Effector CD8-positive, alpha-beta T cell (primary cell): ENCODE measurements around the gene ANKRD24.
"Not testable (repeated sequence)": the region's sequence is repeated elsewhere in the genome, so short reads cannot be mapped to it uniquely, and the experiment has no call there.

Source experiments
- DNase-seq: peaks from one replicate; lab custom pipeline; 2025; lab: John Stamatoyannopoulos, UW

The ANKRD24 gene

GRCh38 chr19:4197625-4198466 lies 15.4 kb downstream of the ANKRD24 start:
- DNase-seq, result no peak

DNA sequence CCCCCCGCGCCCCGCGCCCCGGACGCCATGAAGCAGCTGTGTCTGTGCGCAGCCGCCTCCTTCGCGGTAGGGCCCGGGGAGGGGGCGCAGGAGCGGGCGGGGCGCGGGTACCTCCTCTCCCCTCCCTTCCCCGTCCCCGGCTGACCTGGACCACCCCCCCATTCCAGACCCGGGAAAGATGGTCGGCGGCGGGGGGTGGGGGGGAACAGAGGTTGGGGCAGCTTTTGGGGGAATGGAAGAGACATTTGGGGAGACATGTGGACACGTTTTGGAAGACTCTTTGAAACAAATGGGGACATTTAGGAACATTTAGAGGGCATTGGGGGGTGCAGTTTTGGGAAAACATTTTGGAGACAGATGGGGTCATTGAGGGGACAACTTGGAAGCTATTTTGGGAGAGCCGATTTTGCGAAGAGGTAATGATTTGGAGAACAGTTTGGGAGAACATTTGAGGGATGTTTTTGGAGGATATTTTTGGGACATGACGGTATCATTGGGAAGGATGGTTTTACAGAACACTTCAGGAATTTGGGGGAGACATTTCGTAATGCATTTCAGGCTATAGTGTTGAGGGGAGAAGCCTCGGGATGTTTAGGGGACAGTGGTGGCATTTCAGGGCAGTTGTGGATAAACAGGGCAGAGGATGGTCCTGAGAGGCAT lies 16.1 kb downstream of the ANKRD24 start:
- no peak for DNase-seq

DNA sequence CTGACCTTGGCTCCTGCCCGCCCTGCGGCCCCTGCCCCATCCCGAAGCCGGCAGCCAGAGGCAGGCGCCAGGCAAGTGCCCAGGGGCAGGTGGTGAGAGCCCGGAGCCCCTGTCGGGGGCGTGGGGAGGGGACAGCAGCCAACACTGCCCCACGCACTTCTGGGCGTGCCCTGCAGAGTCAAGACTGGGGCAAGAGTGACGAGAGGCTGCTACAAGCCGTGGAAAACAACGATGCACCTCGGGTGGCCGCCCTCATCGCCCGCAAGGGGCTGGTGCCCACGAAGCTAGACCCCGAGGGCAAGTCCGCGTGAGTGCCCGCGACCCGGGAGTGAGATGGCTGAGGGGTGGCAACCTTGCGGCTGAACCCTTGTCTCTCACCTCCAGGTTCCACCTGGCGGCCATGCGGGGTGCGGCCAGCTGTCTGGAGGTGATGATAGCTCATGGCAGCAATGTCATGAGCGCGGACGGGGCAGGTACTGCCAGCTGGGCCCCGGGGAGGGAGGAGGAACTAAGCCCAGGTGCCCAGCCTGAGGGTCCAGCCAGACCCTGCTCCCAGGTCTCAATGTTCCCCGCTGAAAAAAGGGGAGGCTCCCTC lies 17.3 kb downstream of the ANKRD24 start:
- DNase-seq, result no peak

DNA sequence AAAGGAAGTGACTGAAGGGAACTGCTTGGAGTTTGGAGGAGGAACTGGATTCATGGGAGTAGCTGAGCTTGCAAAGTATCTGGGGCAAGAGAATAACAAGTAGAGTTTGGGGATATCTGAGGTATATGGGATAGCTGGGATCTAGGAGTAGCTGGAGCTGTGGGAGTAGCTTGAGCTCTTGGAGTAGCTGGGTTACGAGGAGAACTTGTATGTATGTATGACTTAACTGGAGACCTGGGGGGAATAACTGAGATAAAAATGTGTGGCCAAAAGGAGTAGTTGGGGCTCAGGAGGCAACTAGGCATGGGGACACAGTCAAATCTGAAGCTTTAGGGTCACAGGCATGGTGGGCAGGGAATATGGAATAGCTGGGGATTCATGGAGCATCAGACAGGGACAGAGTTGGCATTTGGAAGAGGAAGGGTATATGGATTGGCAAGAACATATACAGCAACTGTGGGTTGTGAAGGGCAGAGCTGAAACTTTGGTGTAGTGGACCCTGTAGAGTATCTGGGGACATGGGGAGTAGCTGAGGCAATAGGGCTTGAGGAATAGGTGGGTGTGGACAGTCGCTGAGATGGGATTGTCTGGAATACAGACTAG lies 18.6 kb downstream of the ANKRD24 start:
- DNase-seq, result no peak

DNA sequence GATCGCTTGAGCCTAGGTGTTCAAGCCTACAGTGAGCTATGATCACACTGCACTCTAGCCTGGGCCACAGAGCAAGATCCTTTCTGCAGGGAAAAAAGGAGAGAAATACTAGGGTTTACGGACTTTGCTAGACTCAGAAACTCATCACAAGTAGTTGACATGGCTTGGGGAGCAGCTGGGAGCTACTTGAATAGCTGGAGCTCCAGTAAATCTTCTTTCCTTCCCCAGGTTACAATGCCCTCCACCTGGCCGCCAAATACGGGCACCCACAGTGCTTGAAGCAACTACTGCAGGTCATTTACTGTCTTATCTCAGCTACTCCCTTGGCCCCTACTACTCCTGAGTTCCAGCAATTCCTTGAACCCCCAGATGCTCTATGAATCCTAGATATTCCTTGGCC lies 19.3 kb downstream of the ANKRD24 start:
- DNase-seq, result no peak

DNA sequence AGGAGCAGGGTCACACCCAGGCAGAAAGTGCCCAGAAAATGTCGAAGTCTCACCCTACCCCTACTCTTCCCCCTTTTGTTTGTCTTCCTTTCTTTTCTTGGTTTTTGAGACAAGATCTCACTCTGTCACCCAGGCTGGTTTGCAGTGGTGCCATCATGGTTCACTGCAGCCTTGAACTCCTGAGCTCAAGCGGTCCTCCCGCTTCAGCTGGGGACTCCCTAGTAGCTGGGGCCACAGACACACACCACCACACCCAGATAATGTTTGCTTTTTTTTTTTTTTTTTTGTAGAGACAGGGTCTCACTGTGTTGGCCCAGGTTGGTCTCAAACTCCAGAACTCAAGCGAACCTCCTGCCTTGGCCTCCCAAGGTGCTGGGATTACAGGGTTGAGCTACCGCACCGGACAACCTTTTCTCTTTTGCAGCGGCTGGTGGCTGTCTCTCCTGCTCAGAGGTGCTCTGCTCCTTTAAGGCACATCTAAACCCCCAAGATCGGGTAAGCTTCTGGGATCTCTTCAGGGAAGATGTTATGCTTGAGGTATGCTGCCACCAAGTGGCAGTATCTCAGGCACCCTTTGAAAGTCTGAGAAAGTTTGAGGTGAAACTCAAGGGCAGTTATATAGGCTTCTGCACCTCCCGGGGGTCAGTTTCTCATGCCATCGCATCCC lies 24.5 kb downstream of the ANKRD24 start:
- DNase-seq, result no peak

DNA sequence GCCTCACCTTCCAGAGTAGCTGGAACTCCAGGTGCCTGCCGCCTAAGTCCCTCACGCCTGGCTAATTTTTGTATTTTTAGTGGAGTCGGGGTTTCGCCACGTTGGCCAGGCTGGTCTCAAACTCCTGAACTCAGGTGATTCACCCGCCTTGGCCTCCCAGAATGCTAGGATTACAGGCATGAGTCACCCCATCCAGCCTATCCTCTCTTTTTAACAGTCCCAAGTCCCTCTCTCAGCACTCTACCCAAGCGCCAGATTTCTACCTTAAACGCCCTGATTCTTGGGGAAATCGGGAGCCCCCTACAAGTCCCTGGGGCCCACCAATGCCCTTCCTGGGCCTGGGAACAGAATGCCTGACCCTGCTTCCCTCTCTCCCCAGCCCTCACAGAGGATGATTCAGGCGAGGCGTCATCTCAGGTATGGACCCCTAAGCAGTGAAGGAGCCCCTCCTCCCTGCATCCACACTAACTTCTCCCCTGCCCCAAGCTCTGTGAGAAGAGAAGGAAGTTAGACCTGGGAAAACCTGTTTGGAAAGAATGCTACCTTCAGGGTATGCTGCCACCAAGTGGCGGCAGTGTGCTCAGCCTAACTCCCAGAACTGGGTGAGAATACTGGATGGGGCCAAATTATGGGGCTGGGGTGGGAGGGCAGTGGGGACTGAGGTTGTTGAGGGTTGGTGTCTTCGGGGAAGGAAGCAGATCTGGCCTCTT lies 26.1 kb downstream of the ANKRD24 start:
- no peak for DNase-seq

GRCh38 chr19:4210166-4210731 lies 27.8 kb downstream of the ANKRD24 start:
- no peak for DNase-seq

- DNase-seq, result no peak
These were observed 30.6 kb downstream of the ANKRD24 start for GRCh38 chr19:4213116-4213515.

DNA sequence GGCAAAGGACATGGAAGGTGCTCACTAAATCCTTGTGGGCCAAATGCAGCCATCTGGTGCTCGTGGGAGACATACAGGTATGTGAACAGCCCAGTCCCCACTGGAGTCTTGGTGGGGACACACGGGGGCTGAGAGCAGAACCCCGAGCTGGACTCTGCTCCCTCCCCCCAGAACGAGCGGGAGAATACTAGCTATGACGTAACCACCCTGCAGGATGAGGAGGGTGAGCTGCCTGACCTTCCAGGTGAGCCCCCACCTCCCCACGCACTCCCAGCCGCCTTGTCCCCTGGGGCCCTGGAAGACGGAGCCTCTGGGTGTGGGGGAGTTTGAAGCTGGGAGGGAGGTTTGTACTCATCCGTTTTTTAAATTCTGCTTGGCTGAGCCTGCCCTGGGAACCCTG lies 33.3 kb downstream of the ANKRD24 start:
- DNase-seq, result no peak

- DNase-seq, result no peak
These were observed 34.4 kb downstream of the ANKRD24 start for GRCh38 chr19:4216846-4217245.

GRCh38 chr19:4217429-4218264 lies 35.2 kb downstream of the ANKRD24 start:
- no peak for DNase-seq

- not testable (repeated sequence) for DNase-seq
These were observed 36.0 kb downstream of the ANKRD24 start for GRCh38 chr19:4218523-4218922.

- DNase-seq, result no peak
These were observed 37.7 kb downstream of the ANKRD24 start for GRCh38 chr19:4220188-4220587.

DNA sequence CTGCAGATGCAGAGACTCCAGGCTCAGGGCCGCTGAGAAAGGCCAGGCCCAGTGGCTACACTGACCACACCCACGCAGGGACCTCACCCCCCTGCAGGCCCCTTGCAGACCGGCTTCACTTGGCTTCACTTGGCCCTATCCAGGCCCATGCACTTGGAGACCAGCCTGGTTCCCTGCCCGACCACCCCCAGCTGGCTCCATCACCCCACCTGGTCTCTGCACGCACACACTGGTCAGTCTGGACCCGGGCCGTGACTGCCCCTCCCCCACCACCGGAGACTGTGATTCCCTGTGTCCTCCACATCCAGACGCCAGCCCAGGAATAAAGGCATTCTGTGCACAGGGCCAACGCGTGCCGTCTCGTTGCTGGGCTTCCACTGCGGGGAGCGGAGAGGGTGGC lies 42.0 kb downstream of the ANKRD24 start:
- DNase-seq, result no peak

DNA sequence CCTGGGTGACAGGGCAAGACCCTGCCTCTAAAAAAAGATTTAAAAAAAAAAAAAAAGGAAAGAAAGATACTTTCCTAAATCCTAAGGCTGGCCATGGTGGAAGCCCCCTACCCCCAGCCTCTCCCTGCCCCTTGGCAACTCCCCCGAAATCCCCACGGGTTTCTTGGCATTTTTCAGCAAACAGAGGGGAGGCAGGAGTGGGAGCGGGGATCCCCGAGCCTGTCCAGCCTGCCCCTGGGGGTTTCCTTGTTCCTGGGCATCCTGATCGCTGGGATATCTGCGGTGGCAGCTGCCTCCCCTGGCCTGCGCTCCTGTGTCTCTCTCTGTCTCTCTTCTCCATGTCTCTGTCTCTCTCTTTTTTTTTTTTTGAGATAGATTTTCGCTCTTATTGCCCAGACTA lies 43.4 kb downstream of the ANKRD24 start:
- DNase-seq, result no peak

GRCh38 chr19:4227771-4228170 lies 45.3 kb downstream of the ANKRD24 start:
- DNase-seq, result no peak

DNA sequence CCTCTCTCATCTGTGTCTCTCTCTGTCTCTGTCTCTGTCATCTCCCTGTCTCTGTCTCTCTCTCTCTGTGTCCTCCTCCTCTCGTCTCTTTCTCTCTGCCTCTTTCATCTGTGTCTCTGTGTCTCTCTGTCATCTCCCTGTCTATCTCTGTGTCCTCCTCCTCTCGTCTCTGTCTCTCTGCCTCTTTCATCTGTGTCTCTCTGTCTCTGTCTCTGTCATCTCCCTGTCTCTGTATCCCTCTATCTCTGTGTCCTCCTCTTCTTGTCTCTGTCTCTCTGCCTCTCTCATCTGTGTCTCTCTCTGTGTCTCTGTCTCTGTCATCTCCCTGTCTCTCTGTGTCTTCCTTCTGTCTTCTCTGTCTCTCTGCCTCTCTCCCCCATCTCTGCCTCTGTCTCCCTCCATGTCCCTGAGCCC lies 46.3 kb downstream of the ANKRD24 start:
- no peak for DNase-seq

DNA sequence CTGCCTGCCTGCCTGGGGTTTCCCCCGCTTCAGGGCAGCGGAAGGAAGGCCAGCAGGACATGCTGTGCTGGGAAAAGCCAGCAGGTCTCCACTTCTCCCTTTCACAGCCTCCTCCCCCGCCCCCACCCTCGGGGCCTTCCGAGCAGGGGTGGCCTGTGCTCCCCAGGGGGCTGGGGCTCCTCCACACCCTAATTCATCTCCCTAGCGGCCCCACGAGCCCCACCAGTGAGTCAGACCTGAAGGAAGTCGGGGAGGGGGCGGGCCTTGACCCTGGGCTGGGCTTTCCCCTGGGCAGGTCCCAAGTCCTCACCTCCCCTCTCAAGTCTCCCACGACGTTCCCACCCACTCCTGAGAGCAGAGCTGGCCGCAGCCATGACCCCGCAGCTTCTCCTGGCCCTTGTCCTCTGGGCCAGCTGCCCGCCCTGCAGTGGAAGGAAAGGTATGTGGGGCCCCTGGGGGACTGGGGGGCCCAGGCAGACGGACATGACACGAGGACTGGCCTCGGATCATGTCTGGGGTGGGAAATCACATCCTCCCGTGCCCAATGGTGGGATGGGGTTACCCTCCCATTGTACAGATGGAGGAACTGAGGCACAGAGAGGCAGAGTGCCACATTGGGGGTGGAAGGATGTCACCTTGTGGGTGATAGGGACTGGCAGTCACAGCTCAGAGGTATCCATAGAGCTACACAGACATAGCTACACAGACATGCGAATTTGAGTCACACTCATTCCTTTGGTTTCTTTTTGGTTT lies 46.9 kb downstream of the ANKRD24 start, which contains the start of gene EBI3:
Gene EBI3 (plus strand): TSS at position 345 of the 753 bp plus-strand sequence. CDS start 28 bp downstream, at position 373.
- DNase-seq, result no peak
